GM21447 (cell line): Measurements from ENCODE around the gene PCDHGA1.
"Not testable (repeated sequence)": the region's sequence is repeated elsewhere in the genome, so short reads cannot be mapped to it uniquely, and the experiment has no call there.

ENCODE experiments used
- ATAC-seq: cut with Tn5 transposase; IDR thresholded peaks from one replicate; pipeline ENCODE4 v1.9.1; 2021; ENCODE audit not compliant: unreplicated experiment

The PCDHGA1 gene

GRCh38 chr5:141330299-141331080 lies at the start of gene PCDHGA1:
Gene PCDHGA1 (plus strand): TSS chr5:141330514.
- ATAC-seq: no peak

GRCh38 chr5:141298376-141298775 lies 31.9 kb upstream of the PCDHGA1 start:
- ATAC-seq: no peak

- no peak for ATAC-seq
Observed at GRCh38 chr5:141303756-141304155, 26.6 kb upstream of the PCDHGA1 start, which contains the start of gene SLC25A2. Gene SLC25A2 (minus strand): TSS chr5:141304049. CDS start chr5:141303865, 184 bp downstream.

GRCh38 chr5:141306630-141307029 lies 23.7 kb upstream of the PCDHGA1 start:
- no peak for ATAC-seq

GRCh38 chr5:141313711-141314110 lies 16.6 kb upstream of the PCDHGA1 start:
- ATAC-seq: no peak

- ATAC-seq: not testable (repeated sequence)
Observed at GRCh38 chr5:141316963-141317362, 13.4 kb upstream of the PCDHGA1 start.

- no peak for ATAC-seq
Observed at GRCh38 chr5:141319202-141319601, 11.1 kb upstream of the PCDHGA1 start.

GRCh38 chr5:141319699-141320098 lies 10.6 kb upstream of the PCDHGA1 start:
- no peak for ATAC-seq

- peak; percentile 91 for ATAC-seq
Observed at GRCh38 chr5:141320225-141321169, 9.8 kb upstream of the PCDHGA1 start, which contains the start of gene TAF7. Gene TAF7 (minus strand): TSS chr5:141320784. CDS start chr5:141320044, 740 bp downstream.

GRCh38 chr5:141322261-141322660 lies 8.1 kb upstream of the PCDHGA1 start:
- no peak for ATAC-seq

GRCh38 chr5:141326088-141326854 lies 4.0 kb upstream of the PCDHGA1 start:
- peak; percentile 74 for ATAC-seq

GRCh38 chr5:141328231-141328630 lies 2.1 kb upstream of the PCDHGA1 start:
- ATAC-seq: no peak

GRCh38 chr5:141332571-141332970 lies 2.3 kb downstream of the PCDHGA1 start:
- not testable (repeated sequence) for ATAC-seq

GRCh38 chr5:141338538-141339306 lies 8.4 kb downstream of the PCDHGA1 start, which contains the start of gene PCDHGA2:
Gene PCDHGA2 (plus strand): TSS chr5:141338760.
- ATAC-seq: no peak

GRCh38 chr5:141340781-141341354 lies 10.6 kb downstream of the PCDHGA1 start:
- not testable (repeated sequence) for ATAC-seq

- ATAC-seq: no peak
Observed at GRCh38 chr5:141342773-141343172, 12.5 kb downstream of the PCDHGA1 start.

- no peak for ATAC-seq
Observed at GRCh38 chr5:141343242-141343952, 13.1 kb downstream of the PCDHGA1 start, which contains the start of gene PCDHGA3. Gene PCDHGA3 (plus strand): TSS chr5:141343829. CDS start chr5:141344034, 205 bp downstream.

GRCh38 chr5:141343953-141344463 lies 13.7 kb downstream of the PCDHGA1 start:
- no peak for ATAC-seq

- no peak for ATAC-seq
Observed at GRCh38 chr5:141345327-141345726, 15.0 kb downstream of the PCDHGA1 start.
